ENCODE data around the gene KIF26B.

The KIF26B gene

DNA sequence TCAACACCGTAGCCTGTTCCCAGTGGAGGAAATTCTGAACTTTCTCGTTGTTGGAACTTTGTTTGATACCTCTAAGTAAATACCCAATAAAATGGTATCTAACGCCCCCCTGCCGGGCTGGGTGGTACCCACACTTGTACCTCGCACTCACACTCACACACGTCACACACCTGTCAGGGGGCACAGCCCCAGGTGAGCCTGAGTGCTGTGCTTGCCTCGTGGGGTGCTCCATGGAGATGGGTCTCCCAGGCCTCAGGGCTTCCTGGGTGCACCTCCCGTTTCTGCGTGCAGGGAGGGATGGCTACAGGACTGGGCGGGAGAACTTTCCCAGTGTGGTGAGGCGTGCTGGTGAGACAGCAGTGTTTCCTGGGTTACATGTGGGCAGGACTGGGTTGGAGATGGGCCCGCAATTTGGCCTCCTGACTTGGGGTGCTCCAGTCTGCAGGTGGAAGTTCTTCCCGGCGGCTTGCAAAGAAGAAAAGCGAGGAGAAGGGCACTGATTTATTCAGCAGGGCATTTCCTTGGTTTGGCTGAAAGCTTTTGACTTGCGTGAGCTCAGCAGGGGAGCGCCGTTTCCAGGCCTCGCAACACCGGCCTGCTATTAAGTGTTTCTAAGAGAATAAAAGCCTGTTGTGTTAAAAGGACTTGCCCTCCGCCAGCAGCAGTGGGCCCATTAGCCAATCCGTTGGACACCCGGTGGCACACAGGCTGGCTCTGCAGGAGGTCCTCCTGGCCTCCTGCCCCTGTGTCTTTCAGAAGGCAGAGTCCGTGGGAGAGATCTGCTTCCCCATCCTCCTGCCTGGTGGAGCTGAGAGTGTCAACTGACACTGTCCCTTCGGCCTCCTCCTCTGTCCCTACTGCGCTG, 79.7 kb downstream of the KIF26B start:
- no peak for DNase-seq (ENCODE audit: low read depth in 4 of 4, low spot score in 1 of 4)

DNA sequence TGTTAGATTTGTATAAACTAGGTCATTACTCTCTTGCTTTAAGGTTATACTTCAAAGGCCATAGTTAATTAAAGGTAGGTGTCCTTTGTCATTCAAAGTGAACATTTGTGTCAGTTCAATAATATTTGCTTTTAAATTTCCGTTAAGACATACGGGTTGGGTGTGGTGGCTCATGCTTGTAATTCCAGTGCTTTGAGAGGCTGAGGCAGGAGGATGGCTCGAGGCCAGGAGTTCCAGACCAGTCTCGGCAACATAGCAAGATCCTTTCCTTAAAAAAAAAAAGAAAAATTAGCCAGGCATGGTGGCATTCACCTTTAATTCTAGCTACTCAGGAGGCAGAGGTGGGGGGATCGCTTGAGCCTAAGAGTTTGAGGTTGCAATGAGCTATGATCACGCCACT, 80.4 kb downstream of the KIF26B start:
- no peak for DNase-seq (ENCODE audit: low read depth in 4 of 4, low spot score in 1 of 4)

- DNase-seq (ENCODE audit: low read depth in 4 of 4, low spot score in 1 of 4): no peak
These were observed 85.9 kb downstream of the KIF26B start for GRCh38 chr1:245240648-245241165.

GRCh38 chr1:245241526-245242130, 86.8 kb downstream of the KIF26B start:
- no peak for DNase-seq (ENCODE audit: low read depth in 4 of 4, low spot score in 1 of 4)

DNA sequence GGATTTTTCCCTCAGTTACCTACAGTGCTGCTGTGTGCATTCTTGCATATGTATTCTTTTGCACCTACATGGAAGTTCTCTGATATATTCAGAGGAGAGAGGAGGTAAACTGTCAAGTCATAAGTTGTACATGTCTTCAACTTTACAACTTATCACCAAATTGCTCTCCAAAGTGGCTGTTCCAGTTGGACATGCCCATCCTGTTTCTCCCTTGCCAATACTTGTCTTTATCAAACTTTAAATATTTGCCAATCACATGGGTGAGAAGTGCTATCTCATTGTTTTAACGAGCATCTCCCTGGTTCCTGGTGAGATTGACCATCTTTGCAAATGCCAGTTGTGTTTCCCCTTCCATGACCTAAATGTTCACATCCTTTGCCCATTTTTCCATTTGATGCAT, 88.2 kb downstream of the KIF26B start:
- no peak for DNase-seq (ENCODE audit: low read depth in 4 of 4, low spot score in 1 of 4)

GRCh38 chr1:245245021-245245667, 90.4 kb downstream of the KIF26B start:
- no peak for DNase-seq (ENCODE audit: low read depth in 4 of 4, low spot score in 1 of 4)

DNA sequence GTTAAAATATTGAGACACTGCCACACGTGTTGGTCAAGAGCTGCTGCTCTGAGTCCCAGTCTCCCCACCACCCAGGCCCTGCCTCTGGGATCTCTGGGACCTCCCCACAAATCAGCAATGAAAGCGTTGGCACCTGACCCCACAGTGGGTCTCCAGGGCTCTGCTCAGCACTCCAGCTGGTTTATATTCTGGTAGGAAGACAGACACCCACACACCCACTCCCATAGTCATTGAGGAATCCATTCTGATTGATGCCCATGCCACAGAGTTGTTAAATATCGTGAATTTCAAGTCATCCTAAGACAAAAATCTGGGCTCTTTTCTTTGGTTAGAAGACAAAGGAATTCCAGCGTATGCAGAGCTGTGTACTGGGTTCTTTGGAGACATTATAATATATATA, 91.6 kb downstream of the KIF26B start:
- DNase-seq (ENCODE audit: low read depth in 4 of 4, low spot score in 1 of 4): no peak

GRCh38 chr1:245247356-245247755, 92.6 kb downstream of the KIF26B start:
- no peak for DNase-seq (ENCODE audit: low read depth in 4 of 4, low spot score in 1 of 4)

GRCh38 chr1:245247801-245248200, 93.0 kb downstream of the KIF26B start:
- no peak for DNase-seq (ENCODE audit: low read depth in 4 of 4, low spot score in 1 of 4)

- no peak for DNase-seq (ENCODE audit: low read depth in 4 of 4, low spot score in 1 of 4)
These were observed 93.5 kb downstream of the KIF26B start for GRCh38 chr1:245248231-245248731.

DNA sequence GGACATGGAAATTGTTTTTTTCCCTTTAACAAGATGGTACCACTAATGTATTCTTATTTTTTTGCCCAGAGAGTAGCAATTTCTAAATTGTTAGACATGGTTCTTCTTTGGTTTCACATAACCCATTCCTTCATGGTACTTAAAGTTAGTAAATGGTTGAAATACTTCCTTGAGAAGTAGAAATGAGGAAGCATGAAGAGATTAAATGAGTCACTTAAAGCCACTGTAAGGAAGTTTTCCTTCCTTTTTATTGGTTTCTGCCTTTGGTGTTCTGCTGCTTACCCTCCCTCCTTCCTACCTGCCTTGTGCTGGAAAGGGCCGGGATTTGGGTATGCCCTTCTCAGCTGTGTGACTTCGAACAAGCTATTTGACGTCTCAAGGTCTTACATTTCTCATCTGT, 101.0 kb downstream of the KIF26B start:
- DNase-seq (ENCODE audit: low read depth in 4 of 4, low spot score in 1 of 4): no peak

DNA sequence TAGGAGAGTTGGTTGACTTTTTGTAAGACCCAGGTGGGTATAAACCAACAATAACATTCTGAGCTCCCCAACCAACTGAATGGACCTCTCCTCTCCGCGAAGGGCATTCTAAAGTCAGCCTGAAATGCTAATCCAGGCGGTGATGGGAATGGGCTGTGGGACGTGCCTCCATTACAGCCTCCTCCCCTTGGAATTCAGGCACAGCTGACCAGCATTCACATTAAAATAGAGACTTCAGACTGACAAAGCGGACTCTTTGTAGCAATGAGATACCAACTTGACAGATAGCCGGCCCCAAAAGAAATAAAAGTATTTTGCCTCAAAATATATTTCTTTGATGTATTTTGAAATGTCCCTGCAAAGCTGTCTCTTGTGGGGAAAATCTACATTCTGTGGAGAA, 101.7 kb downstream of the KIF26B start:
- no peak for DNase-seq (ENCODE audit: low read depth in 4 of 4, low spot score in 1 of 4)

DNA sequence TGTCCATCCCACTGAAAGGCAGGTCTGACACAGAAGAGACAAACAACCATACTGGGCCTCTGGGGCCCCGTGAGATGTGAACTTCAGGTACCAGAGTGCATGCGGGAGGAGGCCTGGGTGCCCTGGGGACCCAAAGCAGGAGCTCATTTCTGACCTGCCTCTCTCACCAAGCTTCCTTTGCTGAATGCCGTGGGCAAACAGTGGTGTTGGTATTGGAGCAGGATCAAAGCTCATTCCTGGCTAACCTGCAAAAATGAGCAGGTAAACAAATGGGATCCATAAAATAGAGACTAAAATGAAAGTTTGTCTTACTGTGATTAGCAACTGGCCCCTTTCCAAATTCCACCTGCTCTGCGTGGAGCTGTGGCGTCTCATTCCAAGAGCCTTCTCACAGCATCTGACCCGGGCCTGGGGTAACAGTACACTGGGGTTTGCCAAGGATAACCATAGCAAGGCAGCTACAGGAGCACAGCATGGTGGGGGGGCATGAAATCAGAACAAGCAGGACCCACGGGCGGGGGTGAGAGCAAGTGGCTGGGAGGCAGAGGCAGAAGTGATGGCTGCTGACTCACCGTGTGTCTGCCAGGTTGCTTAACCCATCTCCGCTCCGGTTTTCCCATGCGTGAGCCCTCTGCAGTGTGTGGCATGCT, 103.6 kb downstream of the KIF26B start:
- no peak for DNase-seq (ENCODE audit: low read depth in 4 of 4, low spot score in 1 of 4)

DNA sequence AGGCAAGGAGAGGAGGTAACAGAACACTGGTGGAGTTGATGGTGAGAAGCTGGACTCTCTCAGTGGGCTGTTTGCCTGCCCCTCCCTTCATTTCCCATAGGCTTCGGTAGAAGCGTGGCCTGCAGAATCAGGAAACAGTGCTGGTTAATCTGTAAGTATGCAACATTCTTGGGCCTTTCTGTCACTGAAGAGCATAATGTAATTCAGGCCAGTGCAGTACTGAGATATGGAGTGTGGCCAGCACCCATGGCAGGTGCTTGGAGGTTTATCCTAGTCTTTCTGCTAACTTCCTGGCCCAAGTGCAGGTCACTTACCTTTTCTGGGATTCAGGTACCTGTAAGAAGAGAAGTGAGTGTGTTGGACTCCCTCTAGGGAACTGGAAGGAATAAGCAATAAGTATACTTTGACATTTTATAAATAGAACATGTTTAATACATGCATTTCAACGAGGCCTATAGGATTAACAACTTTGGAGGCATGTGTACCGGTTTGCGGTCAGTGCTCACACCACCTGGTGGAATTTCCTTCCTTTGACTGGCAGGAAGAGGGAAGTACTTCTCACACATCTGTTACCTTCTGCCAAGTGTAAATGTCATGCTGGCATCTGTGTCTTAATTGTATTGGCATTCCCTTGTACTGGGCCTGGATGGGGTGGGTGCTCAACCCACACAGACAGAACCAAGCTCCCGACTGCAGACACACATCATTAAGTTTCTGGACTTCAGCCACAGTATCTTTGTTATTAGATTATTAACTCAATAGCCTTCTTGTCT, 105.5 kb downstream of the KIF26B start:
- no peak for DNase-seq (ENCODE audit: low read depth in 4 of 4, low spot score in 1 of 4)

DNA sequence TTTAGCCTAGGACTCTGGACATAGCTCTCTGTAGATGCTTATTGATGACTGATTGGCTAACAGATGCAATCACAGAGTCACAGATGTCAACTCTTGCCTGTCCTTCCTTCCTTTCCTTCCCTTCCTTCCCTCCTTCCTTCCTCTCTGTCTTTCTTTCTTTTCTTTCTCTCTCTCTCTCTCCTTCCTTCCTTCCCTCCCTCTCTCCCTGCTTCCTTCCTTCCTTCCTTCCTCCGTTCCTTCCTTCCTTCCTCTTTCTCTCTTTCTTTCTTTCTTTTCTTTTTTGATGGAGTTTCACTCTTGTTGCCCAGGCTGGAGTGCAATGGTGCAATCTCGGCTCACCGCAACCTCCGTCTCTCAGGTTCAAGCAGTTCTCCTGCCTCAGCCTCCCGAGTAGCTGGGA, 106.1 kb downstream of the KIF26B start:
- DNase-seq (ENCODE audit: low read depth in 4 of 4, low spot score in 1 of 4): no peak

GRCh38 chr1:245261786-245262185, 107.0 kb downstream of the KIF26B start:
- DNase-seq (ENCODE audit: low read depth in 4 of 4, low spot score in 1 of 4): no peak

- no peak for DNase-seq (ENCODE audit: low read depth in 4 of 4, low spot score in 1 of 4)
These were observed 108.8 kb downstream of the KIF26B start for GRCh38 chr1:245263529-245264095.

DNA sequence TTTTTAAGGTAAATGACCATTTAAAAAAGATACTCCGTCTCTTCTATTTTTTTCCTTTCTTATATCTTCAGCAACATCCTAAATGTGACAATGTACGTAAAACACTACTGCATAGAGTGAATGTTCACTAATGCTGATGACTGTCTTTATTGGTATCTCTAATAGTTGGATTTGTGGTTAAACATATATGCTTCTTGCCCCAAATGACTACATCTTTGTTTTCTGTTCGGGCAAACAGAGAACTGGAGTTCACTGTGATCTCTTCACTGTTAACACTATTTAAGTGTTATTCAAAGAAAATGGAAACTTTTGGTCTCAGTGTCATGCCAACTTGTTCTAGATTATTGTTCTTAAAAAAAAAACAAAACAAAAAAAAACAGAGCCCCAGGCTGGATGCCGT, 109.4 kb downstream of the KIF26B start:
- no peak for DNase-seq (ENCODE audit: low read depth in 4 of 4, low spot score in 1 of 4)

GRCh38 chr1:245266105-245266504, 111.3 kb downstream of the KIF26B start:
- DNase-seq (ENCODE audit: low read depth in 4 of 4, low spot score in 1 of 4): no peak

DNA sequence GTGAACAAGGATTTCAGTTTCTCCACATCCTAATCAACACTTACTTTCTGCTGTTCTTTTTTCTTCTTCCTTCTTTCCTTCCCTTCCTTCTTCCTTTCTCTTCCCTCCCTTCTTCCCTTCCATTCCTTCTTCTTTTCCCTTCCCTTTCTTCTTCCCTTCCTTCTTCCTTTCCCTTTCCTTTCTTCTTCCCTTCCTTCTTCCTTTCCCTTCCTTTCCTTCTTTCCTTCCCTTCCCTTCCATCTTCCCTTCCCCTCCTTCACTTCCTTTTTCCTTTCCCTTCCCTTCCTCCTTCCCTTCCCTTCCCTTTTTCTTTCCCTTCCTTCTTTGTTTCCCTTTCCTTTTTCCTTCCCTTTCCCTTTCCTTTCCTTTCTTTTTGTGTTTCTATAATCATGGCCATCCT, 115.3 kb downstream of the KIF26B start:
- no peak for DNase-seq (ENCODE audit: low read depth in 4 of 4, low spot score in 1 of 4)

Measured in stimulated activated CD4-positive, alpha-beta T cell treated with anti-CD3 and anti-CD28 coated beads, Interleukin-1b, Interleukin-23, amount 100 ng/mL, for 24 hours (primary cell).